RWPE2 (cell line): ENCODE data around the gene BMF.

Experiments
- ATAC-seq: fragments of 200-7000 bp; cut with Tn5 transposase; 3 replicates; pipeline ENCODE4 v1.9.1; 2021; ENCODE audit warnings: low read depth
- DNase-seq: peaks from one replicate; pipeline ENCODE4 v3.0.0-alpha.2; 2020; ENCODE audit warnings: low spot score
- H3K27ac ChIP-seq: fragments of 450-650 bp; 2 replicates; pipeline ENCODE4 v1.5.1; 2017; ENCODE audit warnings: mild to moderate bottlenecking; ENCODE audit not compliant: poor library complexity, severe bottlenecking
- H3K27me3 ChIP-seq: fragments of 250-450 bp; sonication (Bioruptor Pico); 2 replicates; pipeline ENCODE4 v1.5.1; 2021; ENCODE audit warnings: mild to moderate bottlenecking, moderate library complexity; ENCODE audit not compliant: insufficient read depth, poor library complexity, severe bottlenecking
- H3K36me3 ChIP-seq: fragments of 250-450 bp; sonication (Bioruptor Pico); 2 replicates; pipeline ENCODE4 v1.5.1; 2020; ENCODE audit warnings: low read depth, mild to moderate bottlenecking, moderate library complexity
- H3K4me1 ChIP-seq: fragments of 250-450 bp; sonication (Bioruptor Pico); 2 replicates; pipeline ENCODE4 v1.5.1; 2021; ENCODE audit warnings: mild to moderate bottlenecking, moderate library complexity; ENCODE audit not compliant: insufficient read depth, poor library complexity, severe bottlenecking
- H3K4me3 ChIP-seq: fragments of 250-450 bp; sonication (Bioruptor Pico); 2 replicates; pipeline ENCODE4 v1.5.1; 2021; ENCODE audit warnings: mild to moderate bottlenecking, moderate library complexity; ENCODE audit not compliant: severe bottlenecking
- H3K9me3 ChIP-seq: fragments of 250-450 bp; sonication (Bioruptor Pico); 2 replicates; pipeline ENCODE4 v1.5.1; 2021; ENCODE audit warnings: mild to moderate bottlenecking, moderate library complexity; ENCODE audit not compliant: severe bottlenecking
- TF ChIP-seq, protein P1 (sequence below): fragments of 450-650 bp; IDR thresholded peaks from one replicate; pipeline ENCODE4 v1.5.1; 2017; ENCODE audit warnings: mild to moderate bottlenecking, moderate library complexity; ENCODE audit not compliant: poor library complexity, severe bottlenecking

The BMF gene

DNA sequence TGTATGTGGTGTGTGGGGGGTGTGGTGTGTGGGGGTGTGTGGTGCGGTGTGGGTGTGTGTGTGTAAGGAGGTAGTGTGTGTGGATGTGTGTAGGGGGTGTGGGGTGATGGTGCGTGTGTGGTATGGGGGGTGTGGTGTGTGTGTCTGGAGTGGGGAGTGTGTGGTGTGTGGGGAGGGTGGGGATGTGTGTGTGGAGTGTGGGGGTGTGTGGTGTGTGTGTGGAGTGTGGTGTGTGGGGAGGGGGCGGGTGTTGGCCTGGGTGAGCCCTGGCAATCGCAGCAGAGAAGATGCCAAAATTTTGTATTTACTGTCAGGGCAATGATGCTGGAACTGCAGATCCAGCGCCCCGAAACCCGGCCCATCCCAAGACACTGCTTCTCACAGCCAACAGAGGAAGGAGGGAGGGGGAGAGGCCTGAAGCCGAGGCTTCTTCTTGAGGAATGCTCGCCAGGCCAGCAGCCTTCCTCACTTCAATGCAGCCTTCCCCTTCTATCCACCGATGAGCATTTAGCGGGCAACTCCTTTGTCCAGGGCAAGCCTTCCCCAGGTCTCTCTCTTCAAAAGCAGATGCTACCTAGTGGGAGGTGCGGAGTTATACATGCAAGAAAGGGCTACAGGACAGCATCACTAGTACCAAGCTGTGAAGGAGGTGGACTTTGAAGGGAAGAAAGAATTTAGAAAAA lies 57.8 kb downstream of the BMF start:
- Histone ChIP-seq H3K27ac (no peak overlapping the region), H3K36me3 (no peaks in the 10 kb centered on the region), H3K4me1 (peaks cover 29% of the 10 kb centered on the region), H3K9me3 (no peaks in the 10 kb centered on the region), H3K27me3 (no peaks in the 10 kb centered on the region), H3K4me3 (no peak overlapping the region)
- TF ChIP-seq, protein P1, sequence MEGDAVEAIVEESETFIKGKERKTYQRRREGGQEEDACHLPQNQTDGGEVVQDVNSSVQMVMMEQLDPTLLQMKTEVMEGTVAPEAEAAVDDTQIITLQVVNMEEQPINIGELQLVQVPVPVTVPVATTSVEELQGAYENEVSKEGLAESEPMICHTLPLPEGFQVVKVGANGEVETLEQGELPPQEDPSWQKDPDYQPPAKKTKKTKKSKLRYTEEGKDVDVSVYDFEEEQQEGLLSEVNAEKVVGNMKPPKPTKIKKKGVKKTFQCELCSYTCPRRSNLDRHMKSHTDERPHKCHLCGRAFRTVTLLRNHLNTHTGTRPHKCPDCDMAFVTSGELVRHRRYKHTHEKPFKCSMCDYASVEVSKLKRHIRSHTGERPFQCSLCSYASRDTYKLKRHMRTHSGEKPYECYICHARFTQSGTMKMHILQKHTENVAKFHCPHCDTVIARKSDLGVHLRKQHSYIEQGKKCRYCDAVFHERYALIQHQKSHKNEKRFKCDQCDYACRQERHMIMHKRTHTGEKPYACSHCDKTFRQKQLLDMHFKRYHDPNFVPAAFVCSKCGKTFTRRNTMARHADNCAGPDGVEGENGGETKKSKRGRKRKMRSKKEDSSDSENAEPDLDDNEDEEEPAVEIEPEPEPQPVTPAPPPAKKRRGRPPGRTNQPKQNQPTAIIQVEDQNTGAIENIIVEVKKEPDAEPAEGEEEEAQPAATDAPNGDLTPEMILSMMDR = no peak
- DNase-seq (peak; percentile 69), ATAC-seq (0 out of 3 replicates have a peak, but pooled peaks have one; percentile 3)

DNA sequence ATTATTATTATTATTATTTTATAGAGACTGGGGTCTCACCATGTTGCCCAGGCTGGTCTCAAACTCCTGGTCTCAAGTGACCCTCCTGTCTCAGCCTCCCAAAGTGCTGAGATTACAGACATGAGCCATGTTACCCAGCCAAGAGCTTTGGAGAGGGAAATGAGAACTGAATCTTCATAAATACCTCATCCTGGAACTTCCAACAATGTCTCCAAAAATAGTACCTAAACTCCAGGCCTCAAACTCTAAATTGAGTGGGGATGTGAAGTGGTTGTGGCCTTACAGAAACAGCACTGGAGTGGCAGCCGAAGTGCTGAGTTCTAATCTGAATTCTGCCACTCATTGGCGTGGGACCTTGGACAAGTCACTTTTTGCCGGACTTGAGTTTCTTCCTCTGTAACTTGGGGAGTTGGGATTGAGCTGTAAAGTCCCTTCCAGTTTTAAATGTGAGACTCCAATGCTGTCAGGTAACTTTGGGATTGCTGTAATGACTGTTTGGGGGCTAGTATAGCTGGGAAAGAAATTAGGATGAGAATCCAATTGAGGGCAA lies 59.7 kb downstream of the BMF start:
- no peaks in the 10 kb centered on the region for H3K27me3 ChIP-seq
- no peaks in the 10 kb centered on the region for H3K36me3 ChIP-seq
- no peak for DNase-seq
- ATAC-seq = no peak
- peaks cover 27% of the 10 kb centered on the region for H3K4me1 ChIP-seq
- H3K27ac ChIP-seq = no peak overlapping the region
- H3K9me3 ChIP-seq = no peaks in the 10 kb centered on the region
- H3K4me3 ChIP-seq = no peak overlapping the region
- TF ChIP-seq, protein P1 = no peak

DNA sequence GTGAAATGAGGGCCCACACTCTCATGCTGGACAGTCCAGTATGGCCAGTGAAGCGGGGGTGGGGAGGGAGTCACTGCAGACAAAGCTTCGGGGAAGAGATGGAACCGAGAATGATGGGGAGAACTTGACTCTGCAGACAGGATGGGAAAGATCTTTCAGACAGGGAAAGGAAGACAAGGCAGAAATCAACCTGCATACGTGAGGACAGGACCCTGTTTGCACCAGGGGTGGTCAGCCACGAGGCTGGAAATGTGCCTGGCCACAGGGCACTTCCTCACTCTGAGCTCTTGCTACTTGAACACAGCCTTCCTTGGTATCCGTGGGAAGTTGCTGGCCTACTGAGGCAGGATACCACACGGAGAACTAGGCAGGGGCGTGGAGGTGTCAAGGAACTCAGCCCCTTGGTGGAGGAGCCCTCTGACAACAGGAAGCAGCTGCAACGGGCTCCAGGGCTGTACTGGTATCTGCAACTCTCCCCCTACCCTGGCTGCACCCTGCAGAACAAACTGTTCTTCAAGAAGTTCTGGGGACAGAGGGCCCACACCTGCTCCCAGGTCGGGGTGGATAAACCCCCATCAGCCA lies 60.4 kb downstream of the BMF start:
- H3K4me3 ChIP-seq = no peak overlapping the region
- H3K9me3 ChIP-seq = no peaks in the 10 kb centered on the region
- TF ChIP-seq, protein P1 = no peak
- no peaks in the 10 kb centered on the region for H3K36me3 ChIP-seq
- no peak for ATAC-seq
- DNase-seq = no peak
- H3K27me3 ChIP-seq = no peaks in the 10 kb centered on the region
- H3K27ac ChIP-seq = peak overlapping the region; percentile 79
- H3K4me1 ChIP-seq = peaks cover 27% of the 10 kb centered on the region

DNA sequence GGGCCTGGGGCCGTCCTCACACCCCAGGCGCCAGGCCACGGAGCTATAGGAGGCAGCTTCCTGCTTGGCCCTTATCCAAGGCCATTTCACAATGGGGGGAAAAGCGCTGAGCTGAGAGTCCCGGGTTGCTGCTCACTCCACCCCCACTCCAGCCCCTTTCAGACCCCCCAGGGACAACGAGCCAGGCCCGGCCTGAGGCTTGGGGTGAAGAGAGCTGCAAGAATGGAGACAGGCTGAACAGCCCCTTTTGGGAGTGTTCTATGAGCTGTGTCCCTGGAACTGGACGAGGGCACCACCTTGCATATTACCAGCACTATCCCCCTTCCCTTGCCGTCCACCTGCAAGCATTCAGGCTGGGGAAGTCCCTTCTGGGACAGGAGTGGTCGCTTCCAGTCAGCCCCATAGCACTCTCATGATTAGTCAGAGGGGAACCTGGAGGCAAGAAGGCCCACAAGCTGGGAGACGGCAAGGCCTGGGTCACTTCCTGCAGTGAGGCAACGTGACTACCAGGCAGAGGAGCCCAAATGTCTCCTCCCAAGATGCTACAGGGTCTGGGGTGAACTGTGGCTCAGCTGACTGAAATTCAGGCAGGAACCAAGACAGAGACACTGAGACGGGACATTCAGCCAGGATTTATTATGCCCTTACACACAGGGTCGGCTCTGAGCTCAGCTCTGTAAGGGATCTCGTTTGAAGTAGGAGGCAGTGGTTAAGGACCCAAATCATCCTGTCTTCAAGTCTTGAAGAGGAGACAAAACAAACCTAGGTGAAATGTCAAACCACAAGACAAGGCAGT lies 61.1 kb downstream of the BMF start:
- peaks cover 27% of the 10 kb centered on the region for H3K4me1 ChIP-seq
- H3K27me3 ChIP-seq = no peaks in the 10 kb centered on the region
- ATAC-seq (peak; percentile 55), DNase-seq (peak; percentile 85)
- H3K4me3 ChIP-seq = no peak overlapping the region
- H3K27ac ChIP-seq = peak overlapping the region; percentile 79
- no peaks in the 10 kb centered on the region for H3K9me3 ChIP-seq
- H3K36me3 ChIP-seq = no peaks in the 10 kb centered on the region
- TF ChIP-seq, protein P1 = no peak
